NCI-H2029 treated with DMSO at 0.1 percent for 48 hours (cell line): ENCODE measurements around the gene AKAP5.

Source experiments
- DNase-seq: peaks from one replicate; lab custom pipeline; 2025; lab: John Stamatoyannopoulos, UW

AKAP5 gene, protein sequence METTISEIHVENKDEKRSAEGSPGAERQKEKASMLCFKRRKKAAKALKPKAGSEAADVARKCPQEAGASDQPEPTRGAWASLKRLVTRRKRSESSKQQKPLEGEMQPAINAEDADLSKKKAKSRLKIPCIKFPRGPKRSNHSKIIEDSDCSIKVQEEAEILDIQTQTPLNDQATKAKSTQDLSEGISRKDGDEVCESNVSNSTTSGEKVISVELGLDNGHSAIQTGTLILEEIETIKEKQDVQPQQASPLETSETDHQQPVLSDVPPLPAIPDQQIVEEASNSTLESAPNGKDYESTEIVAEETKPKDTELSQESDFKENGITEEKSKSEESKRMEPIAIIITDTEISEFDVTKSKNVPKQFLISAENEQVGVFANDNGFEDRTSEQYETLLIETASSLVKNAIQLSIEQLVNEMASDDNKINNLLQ

DNA sequence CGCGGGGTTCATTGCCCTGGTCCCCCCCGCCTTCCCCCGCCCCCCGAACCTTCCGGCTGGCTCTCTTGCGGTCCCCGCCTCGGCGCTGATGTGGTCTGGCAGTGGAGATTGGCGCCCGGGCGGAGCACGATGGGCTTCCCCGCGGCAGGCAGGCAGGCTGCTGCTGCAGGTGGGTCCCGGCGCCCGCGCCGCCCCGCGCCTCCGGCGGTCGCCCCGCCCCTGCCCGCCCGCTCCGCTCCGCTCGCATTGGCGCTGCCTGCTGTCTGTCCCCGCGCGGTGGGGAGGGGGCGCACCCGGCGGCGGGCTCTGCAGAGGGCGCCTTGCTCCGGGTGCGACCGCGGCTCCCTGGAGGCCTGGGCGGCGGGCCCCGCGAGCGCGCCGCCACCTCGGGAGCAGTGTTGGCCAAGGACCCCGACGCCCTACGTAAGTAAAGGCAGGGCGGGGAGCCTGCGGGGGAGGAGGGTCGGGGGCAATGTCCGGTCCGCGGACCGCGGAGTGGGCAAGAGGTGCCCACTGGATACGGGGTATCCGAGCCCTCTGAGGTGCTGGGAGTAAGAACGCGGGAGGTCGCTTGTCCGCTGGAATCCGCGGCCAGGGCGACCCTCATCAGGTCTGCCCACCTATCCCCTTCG, at the start of gene AKAP5:
Gene AKAP5 (plus strand): TSS at position 309 of the 632 bp plus-strand sequence. CDS start 2,896 bp downstream, outside the sequence.
- no peak for DNase-seq

DNA sequence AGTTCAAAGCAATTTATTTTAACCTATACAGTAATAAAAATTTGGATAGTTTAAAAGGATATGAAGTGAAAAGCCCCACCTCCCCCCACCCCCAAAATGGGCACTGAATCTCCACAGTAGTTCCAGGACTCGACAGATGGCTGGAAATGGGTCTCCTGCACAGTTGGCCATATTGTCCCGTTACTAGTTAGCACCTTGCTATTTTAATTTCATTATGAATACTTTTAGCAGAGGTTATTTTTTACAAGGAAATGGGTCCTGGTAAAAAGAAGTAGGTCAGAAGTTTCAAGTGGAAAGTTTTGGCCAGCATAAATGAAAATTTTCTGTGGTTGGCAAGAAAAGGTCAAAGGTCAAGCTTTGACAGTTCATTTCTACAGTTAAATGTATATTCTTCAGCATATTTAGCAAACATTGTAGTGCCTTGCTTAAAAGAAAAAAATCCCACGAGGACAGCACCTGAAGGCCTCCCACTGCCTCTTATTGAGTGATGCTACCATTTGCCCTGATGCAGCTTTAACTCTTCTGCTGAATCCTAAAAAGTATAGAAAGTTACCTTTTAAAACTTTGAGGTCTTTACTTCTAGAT, 48.9 kb upstream of the AKAP5 start:
- DNase-seq, result no peak

DNA sequence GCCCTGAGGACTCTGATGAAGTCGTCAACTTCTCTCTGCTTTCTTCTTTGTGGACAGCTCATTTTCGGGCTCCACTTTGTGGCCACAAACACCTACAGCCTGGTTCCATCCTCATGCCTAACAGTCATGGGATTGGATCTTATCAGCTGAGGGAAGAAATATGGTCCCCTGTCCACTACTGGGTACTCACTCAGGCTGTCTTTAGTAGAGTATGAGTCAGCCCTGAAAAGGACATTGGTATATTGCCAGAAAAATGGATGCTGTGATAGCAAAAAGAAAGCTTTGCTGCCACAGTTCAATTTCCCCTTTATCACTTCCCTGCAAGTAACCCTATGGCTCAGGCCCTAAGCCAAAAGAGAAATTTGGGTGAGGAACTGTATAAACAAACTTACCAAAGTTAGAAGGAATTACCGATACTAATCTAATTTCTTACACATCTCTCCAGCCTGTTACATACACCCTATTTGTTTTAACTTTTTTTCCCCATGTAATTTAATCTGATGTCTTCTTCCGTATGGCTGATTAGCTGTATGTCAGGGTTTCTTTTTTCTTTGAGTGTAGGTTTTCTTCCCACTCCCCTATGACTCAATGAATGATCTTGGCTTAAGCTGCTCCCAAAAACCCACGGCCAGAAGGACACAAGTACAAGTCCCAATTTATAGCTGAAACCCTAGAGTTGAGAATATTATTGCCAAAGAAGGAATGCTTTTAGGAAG, 48.1 kb upstream of the AKAP5 start:
- DNase-seq, result no peak

DNA sequence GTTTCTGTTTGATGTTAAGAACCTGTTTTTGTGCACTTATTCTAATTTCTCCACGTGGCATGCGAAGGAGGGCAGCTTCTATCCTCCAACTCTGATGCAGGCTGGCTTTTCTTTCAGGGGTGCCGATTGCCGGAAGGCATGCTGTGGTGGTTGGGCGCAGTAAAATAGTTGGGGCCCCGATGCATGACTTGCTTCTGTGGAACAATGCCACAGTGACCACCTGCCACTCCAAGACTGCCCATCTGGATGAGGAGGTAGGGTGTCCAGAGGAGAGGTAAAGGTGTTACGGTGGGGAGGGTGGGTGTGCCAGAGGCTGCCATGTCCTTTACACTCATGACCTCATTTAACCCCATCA, 47.6 kb upstream of the AKAP5 start:
- DNase-seq, result no peak

DNA sequence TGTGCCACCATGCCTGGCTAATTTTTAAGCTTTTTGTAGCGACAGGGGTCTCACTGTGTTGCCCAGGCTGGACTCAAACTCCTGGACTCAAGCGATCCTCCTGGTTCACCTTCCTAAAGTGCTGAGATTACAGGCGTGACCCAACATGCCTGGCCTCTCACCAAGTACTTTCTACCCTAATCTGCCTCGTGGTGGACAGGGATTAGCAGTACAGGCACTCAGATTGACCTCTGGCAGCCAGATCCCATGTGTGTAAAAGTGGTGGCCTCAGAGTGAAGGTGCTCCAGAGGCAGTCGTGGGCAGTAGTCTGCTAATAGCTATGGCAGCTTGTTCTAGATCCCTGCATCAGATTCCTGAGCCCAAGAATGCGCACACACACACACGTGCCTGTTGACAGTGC, 46.3 kb upstream of the AKAP5 start:
- no peak for DNase-seq

DNA sequence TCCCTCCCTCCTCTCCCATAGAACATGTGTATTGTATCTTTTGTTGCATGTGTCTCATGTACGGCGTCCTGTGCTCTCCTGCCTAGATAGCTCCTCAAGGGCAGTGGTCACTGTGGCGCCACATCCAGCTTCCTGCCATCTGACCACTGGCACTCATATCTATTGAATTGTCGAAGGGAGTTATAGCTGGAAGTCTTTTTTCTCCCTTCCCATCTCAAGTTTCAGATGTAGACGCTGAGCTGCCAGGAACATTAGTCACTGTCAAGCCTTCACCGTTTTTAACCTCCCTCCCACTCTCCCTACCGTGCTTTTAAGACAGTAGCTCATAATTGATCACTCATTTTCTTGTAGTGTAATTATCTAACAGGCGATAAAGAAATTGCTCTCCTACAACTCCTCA, 44.1 kb upstream of the AKAP5 start:
- DNase-seq, result no peak

DNA sequence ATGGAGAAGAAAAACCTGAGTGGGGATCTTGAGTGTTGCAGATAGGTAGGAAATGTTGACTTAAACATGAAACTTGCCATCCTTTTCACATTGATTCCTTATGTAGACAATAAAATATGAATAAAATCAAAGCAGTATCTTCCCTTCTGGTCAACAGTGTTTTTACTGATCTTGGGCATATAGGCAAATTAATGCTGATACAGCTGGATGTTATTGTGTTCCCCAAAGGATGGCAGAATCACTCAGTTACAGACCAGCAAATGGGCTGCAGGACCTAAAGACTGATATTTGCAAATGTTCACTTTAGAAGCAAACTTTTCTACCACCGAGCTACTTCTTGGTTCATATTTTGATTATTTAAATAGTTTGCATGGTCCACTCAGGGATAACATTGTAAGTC, 43.3 kb upstream of the AKAP5 start:
- no peak for DNase-seq

DNA sequence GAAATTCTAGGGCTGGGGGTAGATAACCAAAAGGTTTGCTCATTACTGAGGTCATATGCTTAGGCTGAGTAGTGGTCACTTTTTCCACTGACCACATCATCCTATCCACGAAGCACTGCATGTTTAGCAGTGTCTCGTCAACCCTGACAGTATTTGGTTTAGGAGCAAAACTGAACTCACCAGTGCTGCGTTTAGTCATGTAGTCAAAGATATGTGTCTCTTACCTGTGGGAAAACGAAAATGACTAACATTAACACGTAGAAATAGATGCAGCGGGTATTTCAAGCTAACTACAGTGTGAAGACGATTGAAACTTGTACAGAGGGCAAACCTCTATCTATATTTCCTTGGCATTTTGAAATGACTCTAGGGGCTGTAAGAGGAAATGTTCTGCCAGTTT, 42.5 kb upstream of the AKAP5 start:
- DNase-seq, result no peak

DNA sequence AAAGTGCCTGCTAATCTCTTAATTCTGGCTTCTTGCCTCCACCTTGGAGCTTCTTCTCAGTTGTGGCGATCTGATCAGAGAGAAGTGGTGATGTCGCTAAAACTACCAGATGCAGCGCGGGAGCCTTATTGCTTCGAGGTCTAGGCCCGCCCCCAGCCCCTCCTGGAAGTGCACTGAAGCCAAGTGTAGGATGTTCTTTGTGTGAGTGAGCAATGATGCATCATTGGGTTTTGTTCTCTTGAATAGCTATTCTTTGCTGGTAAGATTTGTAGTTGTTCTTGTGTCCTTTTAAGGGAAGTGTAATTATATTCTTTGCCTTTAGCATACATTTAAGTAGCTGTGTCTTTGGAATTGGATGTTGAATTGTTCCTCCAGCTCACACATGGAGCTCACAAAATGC, 41.3 kb upstream of the AKAP5 start:
- DNase-seq, result no peak

DNA sequence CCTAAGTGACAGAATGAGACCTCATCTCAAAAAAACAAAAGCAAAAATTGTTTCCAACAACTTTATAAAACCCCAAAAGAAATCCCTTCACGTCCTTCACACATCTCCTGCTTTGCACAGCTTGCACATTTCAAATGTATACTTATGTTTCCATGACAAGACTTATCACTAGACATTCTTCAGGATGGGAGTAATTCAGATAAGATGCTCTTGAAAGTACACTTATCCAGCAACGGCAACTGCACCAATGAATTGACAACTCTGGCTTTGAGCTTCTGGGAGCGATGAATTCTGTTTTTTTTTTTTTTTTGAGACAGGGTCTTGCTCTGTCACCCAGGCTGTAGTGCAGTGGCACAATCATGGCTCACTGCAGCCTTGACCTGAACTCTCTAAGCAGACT, 30.8 kb upstream of the AKAP5 start:
- no peak for DNase-seq

DNA sequence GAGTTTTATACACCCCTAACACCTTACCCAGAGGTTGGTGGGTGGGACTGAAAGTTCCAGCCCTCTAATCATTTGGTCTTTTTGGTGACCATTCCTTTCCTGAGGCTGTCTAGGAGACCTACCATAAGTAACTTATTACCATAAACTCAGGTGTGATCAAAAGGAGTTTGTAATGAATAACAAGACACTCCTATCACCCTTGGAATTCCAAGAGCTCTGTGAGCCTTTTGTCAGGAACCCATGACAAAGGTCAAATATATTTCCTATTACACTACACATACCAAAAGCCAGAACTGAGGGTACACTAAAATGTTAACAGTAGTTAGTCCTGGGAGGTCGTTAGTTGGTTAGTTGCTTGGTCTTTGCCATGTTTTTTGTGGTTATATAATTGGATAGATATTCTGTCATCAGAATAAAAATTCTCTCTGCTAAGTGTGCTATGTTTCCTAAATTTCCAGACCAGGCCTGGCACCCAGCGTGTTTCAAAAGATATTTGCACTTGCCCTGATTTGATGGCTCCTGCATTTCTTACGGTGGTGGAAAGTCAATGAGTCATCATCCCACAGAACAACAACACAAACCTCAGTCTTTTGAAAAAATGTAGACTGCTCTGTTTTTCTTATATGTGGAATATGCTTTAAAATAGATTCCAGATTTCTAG, 27.0 kb upstream of the AKAP5 start:
- no peak for DNase-seq

DNA sequence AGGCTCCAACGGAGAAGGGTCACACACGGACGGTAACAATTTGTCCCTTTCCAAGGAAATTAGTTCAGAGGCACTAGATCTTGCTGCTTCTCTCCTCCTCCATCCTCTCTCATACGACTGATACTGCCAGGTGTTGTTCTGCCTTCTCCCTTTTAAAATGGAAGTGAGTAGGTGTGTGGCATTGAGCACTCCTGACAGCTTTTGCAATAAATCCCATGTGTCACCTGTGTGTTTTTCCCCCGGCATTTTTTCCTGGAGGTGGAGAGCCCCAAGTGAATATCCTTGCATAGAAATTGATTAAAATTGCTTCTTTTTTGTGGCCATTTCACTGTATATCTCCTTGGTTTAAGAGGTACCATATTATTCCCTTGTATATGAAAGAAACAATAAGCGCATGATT, 26.2 kb upstream of the AKAP5 start:
- DNase-seq, result no peak

DNA sequence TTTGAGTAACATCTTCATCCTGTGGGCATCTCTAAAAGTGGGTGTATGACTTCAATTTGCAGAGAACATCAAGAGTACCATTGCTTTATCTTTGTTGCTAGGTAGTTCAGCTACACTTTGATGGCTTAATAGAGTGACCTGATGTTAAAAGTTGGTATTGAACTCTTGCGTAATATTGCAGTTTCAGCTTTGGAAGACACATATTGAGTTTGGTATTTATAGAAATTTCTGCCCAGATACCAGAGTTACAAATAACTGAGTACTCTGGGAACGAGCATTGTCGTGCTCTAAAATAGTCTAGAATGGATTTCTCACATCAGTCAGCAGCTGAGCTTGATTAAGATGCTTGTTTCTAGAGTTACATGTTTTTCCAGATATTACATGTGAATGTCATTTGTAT, 24.8 kb upstream of the AKAP5 start:
- no peak for DNase-seq

DNA sequence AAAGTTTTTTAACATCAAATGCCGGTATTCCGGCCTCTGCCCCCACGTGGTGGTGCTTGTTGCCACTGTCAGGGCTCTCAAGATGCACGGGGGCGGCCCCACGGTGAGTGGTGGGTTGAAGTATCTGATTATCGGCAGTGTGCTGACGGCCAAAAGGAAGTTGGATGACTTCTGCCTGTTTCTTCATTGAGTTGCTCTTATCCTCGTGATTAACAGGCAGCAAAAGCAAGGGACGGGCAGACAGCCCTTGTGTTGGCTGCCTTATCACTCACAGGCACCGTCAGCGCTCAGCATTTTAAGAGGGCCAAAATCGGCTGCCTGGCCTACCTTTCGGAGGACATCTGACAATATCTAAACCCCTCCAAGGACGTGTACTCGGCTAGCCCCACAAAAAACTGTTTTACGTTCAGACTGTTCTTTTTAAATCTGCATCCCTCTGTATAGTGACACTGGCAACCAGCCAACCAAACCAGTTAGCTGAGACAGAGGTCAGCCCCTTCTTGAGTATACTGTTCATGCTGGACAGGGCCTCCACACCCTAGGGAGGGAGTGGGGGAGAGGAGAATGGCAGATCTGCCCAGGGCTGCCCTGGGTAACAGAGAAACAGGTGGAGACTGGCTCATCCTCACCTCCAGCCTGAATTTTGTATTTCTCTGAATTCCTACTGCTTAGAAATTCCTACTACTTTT, 22.9 kb upstream of the AKAP5 start:
- DNase-seq, result no peak

DNA sequence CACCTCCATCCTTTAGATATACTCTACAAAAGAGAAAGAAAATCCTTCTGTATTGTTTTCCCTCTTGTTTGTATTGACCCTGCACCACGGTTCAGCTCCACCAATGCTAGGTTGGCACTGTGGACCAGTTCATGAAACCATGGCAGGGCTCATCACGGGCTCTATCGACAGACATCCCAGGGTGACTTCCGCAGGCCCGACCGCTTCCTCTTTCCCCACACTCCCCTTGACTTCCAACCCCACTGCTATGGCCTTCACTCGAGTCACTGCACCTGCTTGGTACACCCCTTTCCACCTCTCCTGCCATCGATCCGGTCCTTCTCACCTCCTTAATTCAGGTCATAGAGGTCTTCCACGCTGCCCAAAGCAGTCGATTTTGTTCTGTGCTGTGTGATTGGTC, 21.2 kb upstream of the AKAP5 start:
- no peak for DNase-seq

DNA sequence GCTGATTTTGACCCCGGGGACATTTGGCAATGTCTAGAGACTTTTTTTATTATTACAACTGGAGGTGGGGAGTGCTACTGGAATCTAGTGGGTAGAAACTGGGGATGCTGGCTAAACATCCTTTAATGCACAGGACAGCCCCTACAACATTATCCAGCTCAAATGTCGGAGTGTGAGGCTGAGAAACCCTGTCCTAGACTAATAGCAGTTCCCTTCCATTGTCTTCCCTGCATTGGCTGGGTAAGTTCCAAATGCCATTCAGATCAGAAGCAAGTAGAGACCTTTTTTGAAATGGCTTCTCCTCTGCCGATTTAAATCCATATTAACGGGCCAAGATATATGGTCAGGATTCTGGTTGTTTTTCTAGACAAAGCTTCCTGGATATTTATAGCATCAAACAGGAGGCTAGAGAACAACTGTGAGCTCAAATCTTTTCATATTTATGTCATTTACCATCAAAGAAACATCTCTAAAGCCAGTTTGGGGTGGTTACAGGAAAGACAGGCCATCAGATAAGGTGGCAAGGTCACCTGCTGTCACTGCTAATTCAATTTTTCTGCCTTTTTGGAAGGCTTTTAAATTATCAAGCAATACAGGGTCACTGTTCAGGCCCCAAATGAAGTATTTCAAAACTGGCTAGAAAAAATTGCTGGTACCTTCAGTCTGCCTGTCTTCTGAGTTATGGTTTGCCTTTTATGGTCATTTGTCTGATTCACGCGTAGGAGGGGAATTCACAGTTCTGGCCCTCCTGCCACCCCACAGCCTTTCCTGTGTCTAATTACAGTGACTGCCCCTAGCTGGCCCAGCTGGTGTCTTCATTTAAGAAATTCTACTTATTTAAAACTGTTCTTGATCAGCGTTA, 20.1 kb upstream of the AKAP5 start:
- no peak for DNase-seq

DNA sequence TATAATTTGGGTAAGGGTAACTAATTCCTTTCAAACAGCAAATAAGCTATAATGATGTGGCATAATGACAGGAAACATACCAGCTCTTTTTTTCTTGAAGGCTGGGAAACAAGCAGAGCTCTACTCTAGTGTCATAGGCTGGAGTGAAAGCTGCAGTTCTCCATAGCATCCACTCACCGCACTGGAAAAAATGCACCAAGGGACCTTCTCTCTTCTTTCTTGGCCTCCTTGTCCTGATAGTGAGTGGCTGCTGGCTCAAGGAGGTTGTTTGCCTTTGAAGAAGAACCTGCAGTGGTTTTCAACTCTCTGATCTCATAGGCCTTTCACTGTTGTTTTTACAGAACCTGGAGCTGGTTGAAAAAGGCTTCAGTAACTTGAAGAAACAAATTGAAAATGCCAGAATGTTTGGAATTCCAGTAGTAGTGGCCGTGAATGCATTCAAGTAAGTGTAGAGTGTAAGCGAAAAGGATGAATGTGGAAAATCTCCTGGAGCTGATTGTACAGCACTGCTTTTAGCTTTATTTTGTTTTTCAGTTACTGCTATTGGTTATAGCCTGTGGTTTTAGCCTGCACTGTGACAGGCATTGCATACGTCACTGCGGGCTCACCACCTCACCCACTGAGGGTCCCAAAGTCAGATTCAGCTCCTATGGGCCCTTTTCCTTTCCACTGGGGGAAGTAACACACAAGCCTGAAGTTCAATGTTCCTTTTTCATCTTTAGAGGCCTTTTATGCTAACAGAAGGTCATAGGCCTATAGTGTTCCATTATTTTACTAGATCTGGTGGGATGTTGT, 17.2 kb upstream of the AKAP5 start:
- no peak for DNase-seq

DNA sequence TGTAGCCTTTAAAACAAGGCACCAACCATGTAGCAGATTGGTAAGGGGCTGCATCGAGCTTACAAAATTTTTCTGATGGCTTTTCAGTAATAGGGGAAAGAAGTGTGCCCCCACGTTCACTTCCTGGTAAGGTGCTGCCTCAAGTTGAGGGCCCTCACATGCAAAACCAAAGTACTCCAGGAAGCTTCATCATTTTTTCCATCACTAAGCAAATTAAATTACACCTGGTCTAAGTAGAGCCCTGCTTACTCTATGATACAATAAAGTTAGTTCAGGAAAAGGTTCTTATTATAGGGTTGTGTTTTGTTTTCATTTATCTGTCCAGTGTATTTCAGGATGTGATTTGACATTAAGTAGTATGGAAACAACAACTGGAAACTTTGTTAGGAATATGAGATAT, 15.0 kb upstream of the AKAP5 start:
- no peak for DNase-seq

DNA sequence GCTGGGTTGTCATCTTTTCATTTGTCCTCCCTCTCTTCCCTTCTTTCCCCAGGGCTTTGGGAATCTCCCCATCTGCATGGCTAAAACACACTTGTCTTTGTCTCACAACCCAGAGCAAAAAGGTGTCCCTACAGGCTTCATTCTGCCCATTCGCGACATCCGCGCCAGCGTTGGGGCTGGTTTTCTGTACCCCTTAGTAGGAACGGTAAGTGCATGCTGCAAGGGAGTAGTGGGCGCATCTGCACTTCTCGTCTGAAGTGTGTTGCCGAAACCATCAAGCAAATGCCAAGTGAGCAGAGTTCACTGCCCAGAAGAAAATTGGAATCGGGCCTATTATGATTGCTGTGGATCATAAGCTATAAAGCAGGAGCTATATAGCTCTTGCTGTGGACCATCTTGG, 10.6 kb upstream of the AKAP5 start:
- no peak for DNase-seq
